Stimulated activated CD4-positive, alpha-beta T cell treated with anti-CD3 and anti-CD28 coated beads, Interleukin-1b, Interleukin-23, amount 100 ng/mL, for 48 hours (primary cell): Measurements from ENCODE around the gene TSEN54.

Experiments
- DNase-seq: peaks from one replicate; pipeline ENCODE4 v3.0.0-alpha.2; 2020

The TSEN54 gene

GRCh38 chr17:75489511-75489955 is 26.8 kb upstream of the TSEN54 start:
- no peak for DNase-seq

GRCh38 chr17:75490173-75490743 is 26.1 kb upstream of the TSEN54 start:
- DNase-seq = no peak

- DNase-seq = no peak
These were observed 25.2 kb upstream of the TSEN54 start for GRCh38 chr17:75490953-75491649.

- DNase-seq = no peak
These were observed 24.6 kb upstream of the TSEN54 start for GRCh38 chr17:75491680-75492079.

GRCh38 chr17:75492555-75493168 is 23.7 kb upstream of the TSEN54 start:
- no peak for DNase-seq

- no peak for DNase-seq
These were observed 22.7 kb upstream of the TSEN54 start for GRCh38 chr17:75493476-75494129.

GRCh38 chr17:75494326-75494877 is 21.9 kb upstream of the TSEN54 start:
- no peak for DNase-seq

- DNase-seq = no peak
These were observed 20.3 kb upstream of the TSEN54 start for GRCh38 chr17:75496005-75496404.

- DNase-seq = no peak
These were observed 18.1 kb upstream of the TSEN54 start for GRCh38 chr17:75498039-75498725.

GRCh38 chr17:75498726-75499213 is 17.6 kb upstream of the TSEN54 start:
- no peak for DNase-seq

- no peak for DNase-seq
These were observed 16.9 kb upstream of the TSEN54 start for GRCh38 chr17:75499313-75500022.

GRCh38 chr17:75500419-75501216 is 15.7 kb upstream of the TSEN54 start:
- no peak for DNase-seq

GRCh38 chr17:75501378-75502071 is 14.8 kb upstream of the TSEN54 start:
- no peak for DNase-seq

GRCh38 chr17:75502072-75502720 is 14.1 kb upstream of the TSEN54 start:
- no peak for DNase-seq

- no peak for DNase-seq
These were observed 13.5 kb upstream of the TSEN54 start for GRCh38 chr17:75502721-75503329.

- DNase-seq = no peak
These were observed 12.9 kb upstream of the TSEN54 start for GRCh38 chr17:75503337-75503950.

- no peak for DNase-seq
These were observed 12.4 kb upstream of the TSEN54 start for GRCh38 chr17:75503976-75504346.

- peak; percentile 31 for DNase-seq
These were observed 11.8 kb upstream of the TSEN54 start for GRCh38 chr17:75504347-75505151.

- no peak for DNase-seq
These were observed 11.2 kb upstream of the TSEN54 start for GRCh38 chr17:75505152-75505409.
